Glomerular endothelial cell (primary cell): ENCODE data around the gene SLC6A16. TPM values are rescaled to one million over a fixed set of nuclear protein-coding genes. Genes with fewer than 3 reads are reported as not detected.

ENCODE experiments used
- DNase-seq: peaks from one replicate; pipeline ENCODE4 v3.0.0-alpha.2; 2011; ENCODE audit warnings: low read depth, low spot score; ENCODE audit errors: extremely low read depth
- total RNA-seq: library from RNA; depleted of rRNA; stranded (reverse); fragments of >200 nt; gene quantifications from 2 replicates; pipeline ENCODE4 v1.2.3, GENCODE V29; 2015

Gene SLC6A16
- total RNA-seq, 1 donor from 2014 or later: 2.3 TPM

DNA sequence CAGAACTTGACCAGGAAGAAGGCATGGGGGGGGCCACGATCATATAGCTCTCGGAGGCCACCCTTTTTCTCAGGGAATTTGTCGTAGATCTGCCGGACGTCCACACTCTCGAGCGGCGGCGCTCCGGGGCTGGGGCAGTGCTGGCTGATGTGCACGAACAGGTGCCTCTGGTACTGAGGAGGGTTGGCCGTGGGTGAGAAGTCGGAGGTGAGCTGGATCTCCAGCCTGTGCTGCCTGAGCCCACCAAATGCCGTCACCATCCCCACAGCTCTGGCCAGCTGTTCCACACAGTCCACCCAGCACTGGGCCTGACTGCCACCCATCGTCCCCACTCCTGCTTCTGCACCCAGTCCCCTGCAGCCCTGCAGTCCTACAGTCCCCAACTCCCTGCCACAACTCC, 22.2 kb upstream of the SLC6A16 start:
- DNase-seq: no peak

GRCh38 chr19:49344505-49345423, 19.8 kb upstream of the SLC6A16 start:
- no peak for DNase-seq

- no peak for DNase-seq
Measured at GRCh38 chr19:49343123-49343522, 18.1 kb upstream of the SLC6A16 start.

GRCh38 chr19:49342291-49342721, 17.3 kb upstream of the SLC6A16 start:
- DNase-seq: no peak

- DNase-seq: no peak
Measured at GRCh38 chr19:49340865-49341718, 16.1 kb upstream of the SLC6A16 start.

- DNase-seq: no peak
Measured at GRCh38 chr19:49340069-49340864, 15.3 kb upstream of the SLC6A16 start.

DNA sequence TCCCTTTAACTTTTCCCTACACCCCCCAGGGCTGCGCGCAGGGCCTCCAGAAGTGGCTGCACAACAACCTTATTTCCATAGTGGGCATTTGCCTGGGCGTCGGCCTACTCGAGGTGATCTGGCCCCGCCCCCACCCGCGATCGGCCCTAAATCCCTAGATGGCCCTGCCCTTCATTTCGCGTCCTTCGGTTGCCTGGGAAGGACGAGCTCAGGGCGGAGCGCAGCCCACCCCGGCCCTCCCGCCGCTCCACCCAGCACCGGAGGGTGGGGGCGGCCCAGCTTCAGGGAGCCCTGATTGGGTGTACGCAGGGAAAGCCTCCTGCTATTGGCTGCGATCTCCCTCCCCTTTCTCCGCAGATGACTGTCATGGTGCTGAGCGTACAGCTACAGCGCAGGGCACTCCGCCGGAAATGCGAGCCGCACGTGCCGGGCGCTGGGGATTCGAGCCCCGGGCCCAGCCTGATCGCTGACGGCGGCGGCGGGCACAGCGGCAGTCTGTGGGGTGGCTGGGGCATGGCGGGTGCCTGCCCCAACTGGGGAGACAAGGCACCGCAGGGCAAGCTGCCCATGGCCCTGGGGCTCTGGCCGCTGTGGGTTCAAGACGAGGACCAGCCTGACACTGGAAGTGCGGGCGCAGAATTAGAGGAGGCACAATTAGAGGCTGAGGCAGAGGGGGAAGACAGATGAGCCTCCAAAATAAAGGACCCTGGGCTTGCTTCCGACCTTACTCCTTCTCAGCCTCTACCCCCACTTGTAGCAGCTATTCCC, 14.5 kb upstream of the SLC6A16 start:
- DNase-seq: no peak

DNA sequence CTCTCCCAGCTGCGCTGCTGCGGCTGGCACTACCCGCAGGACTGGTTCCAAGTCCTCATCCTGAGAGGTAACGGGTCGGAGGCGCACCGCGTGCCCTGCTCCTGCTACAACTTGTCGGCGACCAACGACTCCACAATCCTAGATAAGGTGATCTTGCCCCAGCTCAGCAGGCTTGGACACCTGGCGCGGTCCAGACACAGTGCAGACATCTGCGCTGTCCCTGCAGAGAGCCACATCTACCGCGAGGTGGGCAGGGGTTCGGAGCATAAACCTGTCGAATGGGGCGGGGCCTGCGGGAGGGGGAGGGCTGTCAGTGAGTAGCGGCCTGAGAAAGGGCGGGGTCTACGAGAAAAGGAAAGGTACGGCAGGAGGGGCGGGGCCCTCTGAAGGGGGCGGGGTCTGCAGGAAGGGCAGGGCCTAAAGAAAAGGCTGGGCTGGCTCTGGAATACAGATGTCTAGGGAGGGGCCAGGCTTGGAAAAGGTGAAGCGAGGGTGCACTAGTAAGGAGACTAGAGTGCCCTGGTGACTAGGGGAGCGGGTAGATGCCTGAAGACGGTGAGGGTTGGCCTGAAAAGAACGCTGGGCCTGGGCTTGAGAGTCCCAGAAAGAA, 13.8 kb upstream of the SLC6A16 start:
- DNase-seq: no peak

DNA sequence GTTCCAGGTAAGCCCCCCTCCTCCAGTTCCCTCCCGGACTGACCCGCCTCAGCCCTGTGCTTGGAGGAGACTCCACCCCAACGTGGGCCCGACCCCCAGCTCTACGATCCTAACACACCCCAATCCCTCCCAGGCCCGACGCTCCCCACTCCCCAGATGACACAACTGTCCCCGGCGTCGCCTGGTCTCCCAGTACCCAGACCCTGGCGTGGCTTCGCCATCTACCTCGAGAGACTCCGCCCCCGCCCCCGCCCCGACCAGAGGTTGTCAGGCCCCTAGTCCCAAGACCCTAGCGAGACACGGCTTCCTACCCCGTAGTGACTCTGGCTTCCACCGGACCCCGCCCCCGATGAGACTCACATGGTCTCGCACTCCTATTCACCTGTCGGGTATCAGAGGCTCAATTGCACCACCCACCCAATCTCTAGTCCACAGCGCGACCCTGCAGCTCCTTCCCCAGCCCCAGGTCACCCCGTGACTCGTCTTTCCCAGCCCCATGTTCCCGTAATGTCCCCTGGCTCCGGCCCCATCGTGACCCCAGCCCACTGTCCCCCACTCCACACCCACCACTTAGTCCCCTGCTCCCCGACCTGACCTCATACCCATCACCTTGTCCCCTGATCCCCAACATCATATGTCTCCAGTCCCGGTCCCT, 13.2 kb upstream of the SLC6A16 start:
- no peak for DNase-seq

DNA sequence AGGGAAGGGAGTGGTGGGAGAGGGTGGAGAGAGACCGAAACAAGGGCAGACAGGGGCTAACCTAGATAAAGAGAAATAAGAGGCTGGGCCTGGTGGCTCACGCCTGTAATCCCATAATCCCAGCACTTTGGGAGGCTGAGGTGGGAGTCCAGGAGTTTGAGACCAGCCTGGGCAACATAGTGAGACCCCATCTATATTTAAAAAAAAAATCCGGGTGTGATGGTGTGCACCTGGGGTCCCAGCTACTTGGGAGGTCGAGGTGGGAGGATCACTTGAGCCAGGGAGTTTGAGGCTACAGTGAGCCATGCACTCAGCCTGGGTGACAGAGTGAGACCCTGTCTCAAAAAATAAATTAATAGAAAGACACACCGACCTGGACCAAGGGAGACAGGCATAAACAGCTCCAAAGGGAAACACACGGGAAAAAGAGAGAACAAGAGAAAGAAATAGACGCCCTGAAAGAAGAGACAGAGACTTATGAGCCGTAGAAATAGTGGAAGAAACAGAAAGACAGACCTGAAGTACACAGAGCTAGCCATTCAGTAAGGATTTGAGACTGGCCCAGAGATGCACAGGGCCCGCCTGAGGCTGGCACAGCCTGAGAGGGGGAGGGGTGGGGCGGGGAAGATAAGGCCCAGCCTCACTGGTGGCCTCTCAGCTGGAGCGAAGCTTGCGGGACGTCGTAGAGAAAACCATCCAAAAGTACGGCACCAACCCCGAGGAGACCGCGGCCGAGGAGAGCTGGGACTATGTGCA, 12.5 kb upstream of the SLC6A16 start:
- DNase-seq: no peak

GRCh38 chr19:49336482-49337266, 11.7 kb upstream of the SLC6A16 start:
- no peak for DNase-seq

GRCh38 chr19:49335784-49336481, 10.9 kb upstream of the SLC6A16 start:
- no peak for DNase-seq

DNA sequence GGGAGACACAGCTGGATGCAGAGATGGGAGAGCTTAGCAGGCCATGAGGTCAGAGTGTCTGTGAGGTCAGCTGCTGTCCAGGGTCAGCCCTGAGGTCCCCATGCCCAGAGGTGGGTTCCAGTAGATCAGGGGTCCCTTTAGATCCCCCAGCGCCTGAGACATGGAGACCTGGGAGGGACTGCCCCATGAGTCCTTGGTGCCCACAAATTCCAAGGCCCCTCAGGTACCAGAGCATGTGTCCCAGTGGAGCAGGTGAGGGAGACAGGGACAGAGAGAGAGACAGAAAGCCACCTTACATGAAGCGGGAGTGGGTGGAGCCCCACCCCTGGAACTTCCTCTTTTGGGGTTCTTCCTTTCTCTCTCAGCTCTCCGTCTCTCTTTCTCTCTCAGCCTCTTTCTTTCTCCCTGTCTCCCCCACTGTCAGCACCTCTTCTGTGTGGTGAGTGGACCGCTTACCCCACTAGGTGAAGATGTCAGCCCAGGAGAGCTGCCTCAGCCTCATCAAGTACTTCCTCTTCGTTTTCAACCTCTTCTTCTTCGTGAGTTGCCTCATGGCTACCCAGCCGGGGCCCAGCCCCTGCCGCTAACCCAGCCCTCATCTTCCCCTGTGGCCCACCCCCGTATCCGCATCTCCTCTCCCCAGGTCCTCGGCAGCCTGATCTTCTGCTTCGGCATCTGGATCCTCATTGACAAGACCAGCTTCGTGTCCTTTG, 10.2 kb upstream of the SLC6A16 start, which contains the start of gene CD37:
CD37 (plus strand) TSS at position 336 of the 713 bp plus-strand sequence; CDS start at position 471, 135 bp downstream.
- no peak for DNase-seq

DNA sequence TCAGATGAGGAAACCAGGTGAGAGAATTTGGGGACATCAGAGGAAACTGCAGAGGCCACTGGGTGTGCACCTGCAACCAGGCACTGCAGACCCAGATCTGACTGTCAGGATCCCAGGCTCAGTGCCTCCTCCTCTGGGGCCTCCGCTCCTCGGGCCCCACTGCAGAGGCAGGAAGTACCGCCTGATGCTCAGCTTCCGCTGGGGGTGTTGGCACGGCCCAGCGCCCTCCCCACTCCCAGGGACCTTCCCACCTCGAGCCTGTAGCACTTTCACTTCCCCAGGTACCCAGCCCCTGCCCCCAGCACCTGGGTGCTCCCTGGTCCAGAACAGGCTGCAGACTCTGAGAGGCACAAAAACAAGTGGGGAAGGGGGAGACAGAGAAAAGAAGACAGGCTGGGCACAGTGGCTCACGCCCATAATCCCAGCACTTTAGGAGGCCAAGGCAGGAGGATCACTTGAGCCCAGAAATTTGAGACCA, 8.9 kb upstream of the SLC6A16 start:
- DNase-seq: no peak

GRCh38 chr19:49333418-49333805, 8.4 kb upstream of the SLC6A16 start:
- no peak for DNase-seq
